Erythroblast (primary cell): Measurements from ENCODE around the gene GH2.
"Not testable (repeated sequence)": the region's sequence is repeated elsewhere in the genome, so short reads cannot be mapped to it uniquely, and the experiment has no call there.

Experiments used
- GATA1 ChIP-seq: IDR thresholded peaks from 2 replicates; pipeline ENCODE4 v1.6.1; 2011; ENCODE audit warnings: low read depth, mild to moderate bottlenecking, control low read depth, low read length, moderate library complexity
- POLR2A ChIP-seq: IDR thresholded peaks from 2 replicates; pipeline ENCODE4 v1.6.1; 2011; ENCODE audit warnings: mild to moderate bottlenecking, low read length

DNA sequence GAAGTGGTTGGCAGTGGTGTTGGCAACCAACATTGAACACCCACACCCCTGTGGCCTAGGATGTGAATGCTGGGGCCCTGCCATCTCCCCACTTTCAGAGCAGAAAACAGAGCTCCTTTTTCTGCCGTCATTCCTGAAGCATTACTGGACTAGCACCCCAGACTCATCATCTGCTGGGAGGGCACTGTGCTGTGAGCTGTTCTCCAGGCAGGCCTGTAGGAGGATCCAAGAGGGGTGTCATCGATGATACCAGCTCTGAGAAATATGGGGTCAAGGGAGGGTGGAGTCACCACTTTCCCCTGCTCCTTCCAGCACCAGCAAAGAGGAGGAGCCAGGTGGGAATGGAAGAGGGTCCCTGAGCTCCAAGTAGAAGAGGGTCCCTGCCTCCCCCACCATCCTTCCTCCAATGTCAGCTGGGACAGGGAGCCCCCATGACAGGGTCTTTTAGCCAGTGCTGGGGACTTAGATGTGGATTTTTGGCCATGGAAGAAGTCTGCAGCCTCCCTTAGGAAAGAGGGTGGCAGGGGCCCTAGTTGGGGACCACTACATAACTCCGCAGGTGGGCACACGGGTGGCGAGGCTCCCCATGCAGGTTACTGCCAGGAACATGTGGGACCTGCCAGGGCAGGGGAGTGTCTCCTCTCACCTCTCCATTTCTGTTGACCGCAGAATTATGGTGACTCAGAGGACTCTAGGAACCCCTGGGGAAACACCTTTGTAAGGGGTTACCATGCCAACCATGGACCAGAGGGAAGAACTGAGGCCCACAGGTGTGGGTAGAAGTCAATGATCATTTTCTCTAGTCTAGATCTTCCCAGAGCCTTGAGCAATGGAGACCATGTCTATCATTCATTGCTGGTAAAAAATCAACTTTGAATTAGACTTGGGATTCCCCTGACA, 17.4 kb upstream of the GH2 start:
- not testable (repeated sequence) for TF ChIP-seq POLR2A, GATA1
